NOMO-1 (cell line): ENCODE results near the gene VGF.

Experiments used
- DNase-seq, 2 experiments: peaks; one replicate each; lab custom pipeline; 2025; ENCODE audit not compliant: unreplicated experiment in 2 of 2; lab: John Stamatoyannopoulos, UW

Gene VGF

DNA sequence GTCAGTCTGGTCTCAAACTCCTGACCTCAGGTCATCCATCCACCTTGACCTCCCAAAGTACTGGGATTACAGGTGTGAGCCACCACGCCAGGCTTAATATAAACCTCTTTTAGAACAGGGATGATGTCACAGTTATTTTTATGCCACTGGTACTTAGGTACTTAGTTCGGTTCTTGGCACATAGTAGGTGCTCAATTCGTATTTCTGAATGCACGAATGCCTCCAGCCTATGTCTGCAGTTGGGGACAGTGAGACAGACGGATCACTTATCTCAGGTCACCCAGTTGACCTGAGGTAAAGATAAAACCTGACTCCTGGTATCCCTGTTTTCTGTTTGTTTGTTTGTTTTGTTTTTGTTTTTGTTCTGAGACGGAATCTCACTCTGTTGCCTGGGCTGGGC, 20.8 kb upstream of the VGF start:
- DNase-seq = no peak

DNA sequence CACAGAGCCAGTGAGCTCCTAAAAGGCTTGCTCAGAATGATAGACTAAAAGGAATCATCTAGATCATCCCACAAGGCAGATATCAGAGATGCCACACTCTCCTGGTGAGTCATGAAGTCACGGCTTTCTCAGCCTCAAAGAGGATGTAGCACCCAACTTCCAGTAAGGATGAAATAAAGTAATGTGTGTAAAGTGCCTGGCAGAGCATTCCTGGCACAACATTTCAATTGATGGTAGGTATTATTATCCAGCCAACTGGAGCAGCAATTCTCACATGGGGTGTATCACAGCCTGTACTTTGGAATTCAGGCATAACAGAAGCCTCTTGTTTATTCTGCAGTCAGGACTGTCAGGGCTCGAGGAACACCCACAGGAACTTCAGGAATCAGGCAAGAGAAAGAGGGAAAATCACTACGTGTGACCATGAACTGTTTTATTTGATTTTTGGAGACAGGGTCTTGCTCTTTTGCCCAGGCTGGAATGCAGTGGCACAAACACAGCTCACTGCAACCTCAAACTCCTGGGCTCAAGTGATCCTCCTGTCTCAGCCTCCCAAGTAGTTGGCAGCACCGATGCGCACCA, 20.0 kb upstream of the VGF start:
- DNase-seq = no peak

DNA sequence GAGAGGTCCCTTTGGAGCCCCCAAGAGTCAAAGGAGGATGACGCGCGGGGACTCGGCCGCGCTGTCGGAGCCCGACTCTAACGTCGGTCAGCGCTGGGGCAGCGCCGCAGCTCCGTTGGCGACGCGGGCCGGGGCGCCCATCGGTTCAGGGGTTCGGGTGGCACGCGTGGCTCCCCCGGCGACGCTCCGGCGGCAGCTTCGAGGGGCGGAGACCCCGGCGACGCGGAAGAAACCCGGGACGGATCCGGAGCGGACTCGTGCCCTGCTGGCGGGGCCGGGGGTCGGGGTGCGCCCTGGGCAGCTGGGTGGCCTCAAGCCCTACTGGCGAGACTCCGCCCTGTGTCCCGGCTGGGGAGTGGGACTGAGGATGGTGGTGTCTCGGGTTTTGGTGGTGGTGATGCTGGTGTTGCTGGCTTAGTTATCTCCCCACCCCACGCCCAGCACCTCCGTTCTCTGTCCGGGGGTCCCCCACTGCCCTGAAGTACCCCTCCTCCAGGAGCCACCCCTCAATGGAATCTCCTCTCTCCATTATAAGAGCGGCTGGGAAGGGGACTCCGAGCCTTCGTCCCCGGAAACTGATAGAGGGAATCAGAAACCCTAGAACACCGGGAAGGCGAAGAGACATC, 14.9 kb upstream of the VGF start, which contains the start of gene NAT16:
TSS of gene NAT16 (minus strand) at position 164 of the 626 bp plus-strand sequence. CDS start 5,486 bp downstream, outside the sequence.
- no peak for DNase-seq

DNA sequence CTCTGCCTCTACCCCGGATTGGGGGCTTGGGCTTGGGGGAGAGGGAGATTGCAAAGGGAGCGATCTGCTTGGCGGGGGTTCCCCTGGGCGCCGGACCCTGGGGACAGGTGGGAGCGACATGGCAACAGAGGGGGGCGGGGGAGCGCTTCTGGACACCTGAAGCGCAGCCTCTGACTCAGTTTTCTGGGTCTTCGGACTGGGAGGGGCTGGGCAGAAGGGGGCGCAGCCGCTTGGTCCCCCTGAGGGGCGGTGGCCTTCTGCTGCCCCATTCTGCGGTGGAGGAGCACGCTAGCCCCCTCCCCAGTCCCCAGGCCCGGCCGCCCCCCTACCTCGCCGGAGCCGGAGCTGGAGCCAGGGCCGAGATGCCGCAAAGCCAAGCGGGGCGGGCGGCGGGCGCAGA, 14.3 kb upstream of the VGF start:
- no peak for DNase-seq

DNA sequence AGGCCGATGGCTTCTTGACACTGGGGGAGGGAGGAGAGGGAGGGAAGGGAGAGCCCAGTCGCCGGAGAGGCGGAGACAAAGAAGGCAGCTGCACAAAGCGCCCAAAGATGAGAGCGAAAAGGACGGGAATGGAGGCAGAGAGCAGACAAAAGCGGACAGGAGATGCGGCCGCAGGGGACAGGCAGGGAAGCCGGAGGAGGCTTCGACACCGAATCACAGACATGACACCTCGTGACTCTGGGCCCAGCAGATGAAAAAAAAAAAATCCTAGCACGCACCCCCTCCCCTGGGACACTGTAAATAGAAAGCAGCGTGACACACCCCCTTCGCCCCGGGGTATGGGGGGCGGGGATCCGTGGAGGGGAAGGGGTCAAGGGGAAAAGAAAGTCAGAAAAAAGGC, 13.7 kb upstream of the VGF start:
- DNase-seq = no peak

DNA sequence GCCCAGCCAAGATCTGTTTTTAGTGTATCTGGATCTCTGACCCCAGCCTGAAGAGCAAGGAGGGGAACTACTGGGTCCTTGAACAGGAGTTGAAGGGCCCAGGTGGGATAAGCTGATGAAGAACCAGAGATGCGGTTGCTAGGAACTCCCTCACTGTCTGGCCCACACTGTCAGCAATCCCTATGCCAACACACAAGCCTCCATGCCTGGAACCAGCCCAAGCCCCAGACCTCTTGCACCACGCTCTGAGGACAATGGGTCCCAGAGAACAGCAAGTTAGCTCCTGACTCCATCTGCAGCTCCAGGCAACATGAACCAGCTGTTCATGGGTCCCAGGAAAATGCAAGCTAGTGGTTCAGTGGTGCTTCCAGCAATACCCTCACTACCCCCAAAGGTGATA, 12.3 kb upstream of the VGF start:
- DNase-seq = no peak

DNA sequence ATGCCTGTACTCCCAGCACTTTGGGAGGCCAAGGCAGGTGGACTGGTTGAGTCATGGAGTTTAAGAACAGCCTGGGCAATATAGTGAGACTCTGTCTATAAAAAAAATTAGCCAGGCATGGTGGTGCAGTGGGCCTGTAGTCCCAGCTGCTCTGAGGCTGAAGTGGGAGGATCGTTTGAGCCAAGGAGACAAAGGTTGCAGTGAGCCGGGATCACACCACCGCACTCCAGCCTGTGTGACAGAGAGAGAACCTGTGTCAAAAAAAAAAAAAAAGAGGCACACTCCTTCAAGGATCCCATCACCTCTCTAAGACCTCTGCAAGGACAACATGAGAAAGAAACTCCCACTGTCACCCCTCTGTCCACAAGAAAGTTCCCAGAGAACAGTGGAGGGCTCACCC, 10.3 kb upstream of the VGF start:
- no peak for DNase-seq

DNA sequence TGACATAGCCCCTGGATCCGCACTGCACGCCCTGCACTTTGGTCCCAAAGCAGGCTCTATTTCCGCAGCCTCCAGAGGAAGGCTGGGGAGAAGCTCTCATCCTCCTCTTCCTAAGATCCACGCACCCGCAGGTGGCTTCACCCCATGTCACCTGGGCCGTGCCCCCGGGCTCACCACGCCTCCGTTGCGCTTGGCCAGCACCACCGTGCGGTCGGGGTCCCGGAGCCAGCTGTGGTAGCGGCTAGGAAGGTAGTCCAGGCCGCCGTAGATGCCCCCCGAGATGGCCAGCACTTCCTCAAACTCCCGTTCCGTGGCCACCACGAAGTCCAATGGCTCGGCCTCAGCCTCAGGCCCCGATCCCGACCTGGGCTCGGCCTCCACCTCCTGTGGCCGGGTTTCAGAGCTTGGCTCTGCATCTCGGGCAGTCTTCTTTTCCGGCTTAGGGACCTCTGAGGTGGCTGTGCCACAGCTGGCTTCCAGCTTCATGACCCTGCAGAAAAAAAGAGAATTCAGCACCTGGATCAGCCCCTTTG, 9.0 kb upstream of the VGF start:
- no peak for DNase-seq

DNA sequence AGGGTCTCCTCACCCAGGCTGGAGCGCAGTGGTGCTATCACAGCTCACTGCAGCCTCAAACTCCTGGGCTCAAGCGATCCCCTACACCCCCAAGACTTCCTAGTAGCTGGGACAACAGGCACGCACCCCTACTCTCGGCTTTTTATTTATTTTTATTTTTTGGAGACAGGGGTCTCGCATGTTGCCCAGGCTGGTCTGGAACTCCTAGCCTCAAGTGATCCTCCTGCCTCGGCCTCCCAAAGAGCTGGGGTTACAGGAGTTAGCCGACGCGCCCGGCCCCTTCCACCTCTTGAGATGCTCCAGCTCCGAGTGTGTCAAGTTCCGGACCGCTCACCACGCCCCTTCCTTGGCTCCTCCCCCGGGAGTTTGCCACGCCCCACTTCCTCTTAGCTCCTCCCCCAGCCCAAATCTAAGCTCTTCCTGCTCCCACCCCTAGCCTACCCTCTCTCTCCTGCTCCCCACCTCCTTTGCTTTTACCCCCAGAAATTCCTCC, 8.4 kb upstream of the VGF start:
- peak; percentile 32 to 39 for DNase-seq

DNA sequence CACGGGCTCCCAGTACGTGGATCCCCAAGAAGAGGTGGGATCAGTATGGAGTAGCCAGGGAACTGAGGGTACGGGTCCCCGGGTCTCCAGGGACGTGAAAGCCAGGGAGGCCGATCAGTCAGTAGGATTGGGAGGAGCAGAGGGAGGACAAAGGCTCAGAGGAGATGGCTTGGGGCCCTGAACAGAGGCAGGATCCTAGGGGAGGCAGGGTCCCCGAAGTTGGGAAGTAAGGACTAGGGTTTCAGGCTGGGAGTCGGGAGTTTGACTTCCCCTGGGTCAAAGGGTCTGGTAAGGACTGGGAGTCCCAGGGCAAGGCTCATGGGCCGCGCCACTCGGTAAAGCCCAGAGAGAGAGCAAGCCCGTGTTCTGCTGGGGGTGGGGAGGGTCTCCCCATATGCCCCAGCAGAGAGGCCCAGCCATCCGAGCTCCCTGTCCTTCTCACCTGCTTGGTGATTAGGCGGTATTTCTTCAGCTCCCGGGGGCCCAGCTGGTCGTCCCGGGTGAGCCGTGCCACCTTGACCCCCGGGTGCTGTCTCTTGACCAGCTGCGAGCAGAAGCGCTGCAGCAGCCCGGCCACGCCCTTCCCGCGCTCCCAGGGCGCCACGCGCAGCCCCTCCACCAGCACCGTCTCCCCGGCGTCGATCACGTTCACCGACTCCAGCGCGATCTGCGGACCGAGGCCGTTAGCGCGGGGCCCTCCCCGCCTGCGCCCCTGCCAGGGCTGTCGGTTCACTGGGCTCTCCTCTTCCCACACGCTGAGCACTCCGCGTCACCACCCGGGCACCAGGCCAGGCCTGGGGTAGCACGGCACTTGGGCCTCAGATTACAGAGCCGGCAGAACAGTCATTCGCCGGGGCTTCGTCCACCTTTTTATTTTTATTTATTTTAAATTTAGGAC, 7.7 kb upstream of the VGF start:
- no peak for DNase-seq

DNA sequence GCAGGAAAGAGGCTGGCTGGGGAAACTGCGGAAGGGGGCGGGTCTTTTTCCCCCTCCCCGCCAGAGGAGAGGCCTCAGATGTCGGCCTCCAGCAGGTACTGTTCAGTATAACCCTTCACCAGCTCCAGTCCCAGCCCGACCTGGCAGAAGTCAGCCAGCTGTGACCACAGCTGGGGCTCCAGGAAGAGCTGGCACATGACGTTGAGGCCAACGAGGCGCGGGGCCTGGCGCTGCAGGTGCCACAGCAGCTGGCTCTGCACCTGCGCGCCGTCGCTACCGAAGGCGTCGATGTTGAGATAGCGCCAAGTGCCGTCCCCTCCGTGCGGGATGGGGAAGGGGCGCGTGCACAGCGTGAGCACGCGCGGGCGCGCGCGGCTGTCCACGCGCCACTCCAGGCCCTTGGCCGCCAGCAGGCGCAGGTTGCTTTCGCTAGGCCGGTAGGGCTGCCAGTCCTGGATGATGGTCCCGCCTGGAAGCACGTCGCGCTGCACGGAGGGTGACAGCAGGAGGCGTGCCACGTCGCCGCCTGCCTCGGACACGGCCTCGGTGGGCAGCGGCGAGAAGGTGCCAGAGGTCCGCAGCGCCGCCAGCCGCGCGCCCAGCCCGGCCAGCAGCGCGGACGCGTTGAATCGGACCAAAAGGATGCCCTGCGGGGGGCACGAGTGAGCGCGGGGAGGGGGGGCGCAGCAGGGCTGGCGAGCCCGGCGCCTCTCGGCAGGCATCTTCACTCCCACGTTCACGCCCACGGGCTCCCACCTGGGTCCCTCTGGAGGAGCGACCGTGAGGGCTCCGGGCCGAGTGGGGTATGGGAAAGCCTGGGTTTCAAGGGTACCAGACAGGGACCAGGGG, 6.9 kb upstream of the VGF start:
- DNase-seq = no peak

DNA sequence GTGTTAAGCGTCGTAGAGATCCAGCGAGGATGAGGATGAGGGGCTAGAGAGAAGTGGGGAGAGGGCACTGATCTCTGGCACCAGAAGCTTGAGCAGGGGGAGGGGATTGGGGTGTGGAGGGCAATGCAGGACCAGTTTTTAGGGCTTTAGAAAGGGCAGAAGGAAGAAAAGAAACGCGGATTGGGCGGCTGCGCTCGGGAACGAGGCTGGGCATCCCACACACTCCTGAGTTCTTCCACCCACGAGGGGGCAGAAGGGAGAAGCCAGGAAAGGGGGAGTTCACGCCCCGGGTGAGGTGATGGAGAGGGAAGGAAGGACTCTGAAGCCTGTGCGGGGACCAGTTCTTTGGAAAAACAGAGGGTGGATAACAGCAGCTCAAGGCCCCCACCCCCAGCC, 6.1 kb upstream of the VGF start:
- no peak for DNase-seq

DNA sequence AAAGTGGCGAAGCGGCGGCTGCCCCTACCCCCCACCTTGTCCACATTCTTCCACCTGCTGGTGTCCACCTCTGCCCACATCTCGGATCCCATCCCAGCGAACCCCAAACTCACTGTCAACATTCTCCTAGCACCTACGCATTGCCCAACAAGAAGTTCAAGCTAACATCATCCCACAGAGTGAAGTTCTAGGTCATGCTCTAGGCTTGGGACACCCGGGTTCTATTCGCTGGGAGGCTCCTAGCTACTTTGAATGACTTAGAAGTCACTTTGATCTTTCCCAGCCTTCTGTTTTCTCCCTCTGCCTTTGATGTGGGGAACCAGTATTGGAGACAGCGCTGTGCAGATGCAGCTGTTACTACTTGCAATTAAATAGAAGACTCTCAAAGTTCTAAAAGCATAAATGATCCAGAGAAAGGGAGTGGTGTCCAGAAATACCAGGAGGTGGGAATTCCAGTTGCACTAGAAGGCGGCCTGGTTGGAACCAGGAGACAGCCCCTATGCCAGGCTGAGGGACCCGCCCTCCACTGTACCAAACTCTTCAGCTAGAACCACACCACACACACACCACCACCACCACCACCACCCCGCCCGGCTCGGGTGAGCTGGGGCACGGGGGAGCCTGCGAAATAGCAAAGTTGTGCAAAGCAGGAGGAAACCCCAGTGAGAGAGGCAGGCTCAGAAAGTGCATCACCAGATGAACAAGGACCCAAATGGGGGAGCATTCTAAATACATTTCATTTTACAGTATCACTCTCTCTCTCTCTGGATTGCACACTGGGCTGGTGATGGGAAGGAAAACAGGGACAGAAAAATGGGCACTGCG, 5.5 kb upstream of the VGF start:
- no peak for DNase-seq

DNA sequence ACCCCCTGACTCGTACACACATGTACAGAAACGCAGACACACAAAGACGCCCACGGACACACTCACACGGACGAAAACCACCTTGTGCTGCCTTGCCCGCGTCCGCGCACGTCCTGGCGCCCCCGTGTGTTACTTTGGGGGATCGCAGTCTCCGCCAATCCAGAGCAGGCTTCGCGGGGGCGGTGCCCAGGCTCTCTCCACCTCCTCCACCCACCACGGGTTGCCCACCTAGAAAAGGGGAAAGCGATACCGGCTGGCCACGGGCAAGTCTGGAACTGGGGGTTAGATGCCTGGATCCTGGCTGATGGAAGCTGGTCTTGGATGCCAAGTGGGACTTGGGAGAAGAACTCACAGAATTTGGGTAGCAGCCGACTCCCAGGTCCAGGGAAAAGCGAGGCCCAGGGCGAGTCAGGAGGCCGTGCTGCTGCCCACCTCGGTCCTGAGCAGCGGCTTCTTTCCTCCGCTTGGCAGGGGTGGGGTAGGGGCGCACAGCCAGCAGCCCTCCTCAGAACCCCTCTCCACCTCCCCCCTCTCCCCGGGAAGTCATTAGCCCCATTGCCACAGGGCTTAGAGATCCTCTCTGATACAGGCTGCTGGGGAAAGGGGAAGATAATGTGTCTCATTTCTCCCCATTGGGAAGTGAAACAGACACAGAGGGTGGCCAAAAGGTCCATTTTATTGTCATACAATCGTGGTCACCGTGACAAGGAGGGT, 4.6 kb upstream of the VGF start:
- peak; percentile 71 to 81 for DNase-seq

DNA sequence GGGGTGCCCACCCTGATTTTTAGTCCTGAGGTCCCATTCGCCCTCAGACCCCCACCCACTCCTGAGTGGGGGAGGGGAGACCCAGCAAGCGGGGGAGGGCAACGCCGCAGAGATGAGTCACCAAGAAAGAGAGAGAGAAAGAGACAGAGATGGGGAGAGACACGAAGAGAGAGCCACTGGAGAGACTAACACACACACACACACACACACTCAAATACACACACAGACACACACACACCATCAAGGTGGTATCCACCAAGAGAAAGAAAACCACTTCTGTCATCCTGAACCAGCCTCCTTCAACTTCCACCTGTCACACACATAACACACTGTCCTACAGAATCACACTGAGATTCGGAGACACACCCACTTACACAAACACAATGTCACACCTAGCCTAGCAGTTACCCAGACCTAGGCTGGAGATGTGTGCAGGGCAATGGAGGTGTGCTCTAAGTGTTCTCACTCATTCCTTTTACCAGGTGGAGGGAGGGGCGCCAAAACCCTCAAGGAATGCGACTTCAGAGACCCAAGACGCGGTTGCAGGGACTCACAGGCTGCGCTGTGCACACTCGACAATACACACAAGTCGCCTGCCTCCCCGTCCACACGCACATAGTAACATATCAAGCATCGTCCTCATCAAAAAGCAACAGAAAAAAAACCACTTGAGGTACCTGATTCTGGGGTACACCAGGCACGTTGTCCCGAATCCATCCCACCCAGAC, 3.9 kb upstream of the VGF start:
- DNase-seq = no peak

DNA sequence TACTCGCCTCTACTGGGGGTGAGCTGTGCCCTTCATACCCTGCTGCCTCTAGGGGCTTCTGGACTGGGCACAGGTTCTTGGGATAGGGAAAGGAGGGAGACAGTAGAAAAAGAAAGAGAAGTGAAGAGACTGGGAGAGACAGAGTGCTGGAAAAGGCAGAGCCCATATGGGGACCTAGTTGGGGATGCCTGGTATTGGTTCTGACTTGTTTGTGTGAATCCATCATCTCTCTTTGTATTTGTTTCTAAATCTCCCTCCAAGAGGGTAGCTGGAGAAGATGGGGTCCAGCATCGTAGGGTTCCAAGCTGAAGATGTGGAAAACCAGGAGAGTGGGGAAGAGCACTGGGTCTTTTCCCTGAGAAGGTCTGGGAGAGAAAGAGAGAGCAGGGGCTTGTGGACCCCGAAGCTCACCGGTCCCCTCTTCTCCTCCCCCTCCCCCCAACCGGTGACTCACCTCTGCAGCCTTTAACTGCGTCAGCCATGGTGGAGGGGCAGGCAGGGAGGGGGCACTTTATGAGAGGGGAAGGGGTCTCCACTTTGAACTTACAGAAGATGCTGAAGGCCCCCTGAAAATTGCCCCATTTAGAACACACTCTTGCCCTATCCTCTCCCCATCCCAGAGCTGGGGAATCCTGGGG, 3.2 kb upstream of the VGF start:
- no peak for DNase-seq

DNA sequence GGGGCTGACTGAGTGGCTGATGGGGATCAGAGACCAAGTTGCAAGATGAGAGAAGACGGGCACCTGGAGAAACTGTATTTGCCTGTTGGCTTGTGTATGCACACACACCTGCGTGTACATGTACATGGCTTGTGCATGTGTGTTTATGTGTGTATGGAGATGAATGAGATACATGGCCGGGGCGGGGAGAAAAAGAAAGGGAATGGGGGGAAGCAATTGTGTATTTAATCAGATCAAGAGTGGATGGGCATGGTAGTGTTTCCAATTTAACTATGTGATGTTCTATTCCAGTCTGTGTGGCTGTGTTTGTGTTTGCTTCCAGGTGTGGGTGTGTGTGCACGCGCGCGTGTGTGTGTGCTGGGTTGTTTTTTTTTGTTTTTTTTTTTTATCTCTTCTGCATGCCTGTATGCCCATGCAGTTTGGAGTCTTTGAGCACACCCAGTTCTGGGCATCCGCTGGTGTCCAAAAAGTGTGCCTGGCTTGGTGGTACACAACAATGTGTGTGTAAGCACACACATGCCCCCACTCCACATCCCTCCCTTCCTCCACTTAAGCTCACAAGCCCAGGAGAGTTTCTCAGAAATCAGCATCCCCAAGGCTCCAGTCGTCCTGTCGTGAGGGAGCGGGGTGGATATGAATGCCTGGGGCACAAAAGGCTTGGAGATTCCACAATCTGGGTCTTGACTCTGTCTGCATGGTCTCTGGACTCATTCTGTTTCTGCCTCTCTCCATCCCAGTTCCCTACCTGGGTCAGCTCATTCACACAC, 2.5 kb upstream of the VGF start:
- DNase-seq = no peak
